HG03469 (cell line): ENCODE measurements around the gene HECW1.
"Not testable (repeated sequence)": the region's sequence is repeated elsewhere in the genome, so short reads cannot be mapped to it uniquely, and the experiment has no call there.

Experiments
- ATAC-seq: cut with Tn5 transposase; IDR thresholded peaks from one replicate; pipeline ENCODE4 v1.9.1; 2021; ENCODE audit warnings: mild to moderate bottlenecking, moderate library complexity, moderate number of reproducible peaks; ENCODE audit not compliant: unreplicated experiment

The HECW1 gene

GRCh38 chr7:43345696-43346095 lies 233.2 kb downstream of the HECW1 start:
- ATAC-seq, result not testable (repeated sequence)

DNA sequence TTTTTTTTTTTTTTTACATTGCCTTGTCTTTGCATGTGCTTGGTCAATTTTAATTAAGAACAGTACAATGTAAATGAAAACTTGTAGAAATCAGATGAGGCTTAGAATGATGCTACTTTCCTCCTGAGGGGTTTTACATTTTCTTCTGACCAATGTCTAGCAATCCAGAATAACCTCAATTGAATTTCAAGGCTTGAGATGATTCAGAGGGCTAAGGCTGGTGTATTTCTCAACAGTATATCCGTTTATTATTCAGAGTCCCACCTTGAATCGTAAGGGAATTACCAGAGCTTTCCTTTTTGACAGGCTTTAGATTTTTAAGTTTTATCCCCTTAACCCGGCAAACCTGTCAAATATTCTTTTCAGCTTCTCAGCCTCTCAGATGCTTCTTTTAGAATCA lies 239.2 kb downstream of the HECW1 start:
- no peak for ATAC-seq

- no peak for ATAC-seq
Observed at GRCh38 chr7:43353902-43354301, 241.5 kb downstream of the HECW1 start.

DNA sequence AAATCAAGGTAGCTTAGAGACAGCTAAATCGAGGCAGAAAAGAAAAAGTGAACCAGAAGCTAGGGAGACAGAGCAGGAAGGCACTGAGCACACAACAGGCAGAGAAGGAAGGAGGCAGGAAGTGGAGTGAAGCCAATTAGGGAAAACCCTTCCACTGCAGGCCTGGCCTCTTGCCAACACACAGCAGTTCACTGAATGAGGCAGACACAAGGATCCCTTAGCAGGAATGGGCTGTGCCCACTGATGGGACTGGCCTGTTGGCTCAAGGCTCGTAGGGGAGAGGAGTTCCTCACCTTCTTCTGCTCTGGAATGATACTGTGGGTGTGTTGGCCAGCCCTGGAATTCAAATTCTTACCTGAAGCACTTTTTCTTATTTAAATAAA lies 250.2 kb downstream of the HECW1 start:
- ATAC-seq, result no peak

DNA sequence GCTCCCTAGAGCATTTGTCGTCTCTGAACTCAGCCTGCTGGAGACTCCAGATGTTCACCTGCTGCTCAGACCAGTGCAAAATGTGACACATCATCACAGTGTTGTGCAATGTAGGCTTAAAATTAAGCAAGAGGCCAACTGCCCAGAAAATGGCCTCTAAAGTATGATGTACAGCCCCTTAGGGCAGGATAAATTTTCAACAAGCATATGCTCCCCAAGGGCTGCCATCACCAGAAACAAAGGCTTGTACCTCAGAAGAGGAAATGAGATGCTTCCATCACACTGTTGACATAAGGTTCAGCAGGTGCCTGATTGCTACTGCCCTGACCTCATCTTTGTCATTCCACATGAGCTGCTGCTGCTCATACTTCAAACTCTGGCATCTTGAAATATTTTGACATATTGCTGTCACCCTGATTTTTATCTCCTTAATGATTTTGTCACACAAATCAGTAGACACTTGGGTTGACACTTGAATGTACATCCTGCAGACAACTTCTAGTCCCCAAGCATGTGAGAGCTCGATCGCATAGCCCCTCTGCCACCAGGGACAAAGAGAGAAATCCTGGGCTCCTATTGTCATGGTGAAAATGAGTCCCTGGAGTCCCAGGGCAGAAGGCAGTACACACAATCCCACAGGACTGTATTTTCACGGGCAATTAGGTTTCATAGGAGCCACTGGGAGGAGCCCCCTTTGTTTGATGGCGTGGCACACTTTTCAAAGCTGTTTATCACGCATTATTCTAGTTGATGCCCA lies 250.8 kb downstream of the HECW1 start:
- ATAC-seq, result no peak

GRCh38 chr7:43364391-43364790 lies 251.9 kb downstream of the HECW1 start:
- no peak for ATAC-seq

DNA sequence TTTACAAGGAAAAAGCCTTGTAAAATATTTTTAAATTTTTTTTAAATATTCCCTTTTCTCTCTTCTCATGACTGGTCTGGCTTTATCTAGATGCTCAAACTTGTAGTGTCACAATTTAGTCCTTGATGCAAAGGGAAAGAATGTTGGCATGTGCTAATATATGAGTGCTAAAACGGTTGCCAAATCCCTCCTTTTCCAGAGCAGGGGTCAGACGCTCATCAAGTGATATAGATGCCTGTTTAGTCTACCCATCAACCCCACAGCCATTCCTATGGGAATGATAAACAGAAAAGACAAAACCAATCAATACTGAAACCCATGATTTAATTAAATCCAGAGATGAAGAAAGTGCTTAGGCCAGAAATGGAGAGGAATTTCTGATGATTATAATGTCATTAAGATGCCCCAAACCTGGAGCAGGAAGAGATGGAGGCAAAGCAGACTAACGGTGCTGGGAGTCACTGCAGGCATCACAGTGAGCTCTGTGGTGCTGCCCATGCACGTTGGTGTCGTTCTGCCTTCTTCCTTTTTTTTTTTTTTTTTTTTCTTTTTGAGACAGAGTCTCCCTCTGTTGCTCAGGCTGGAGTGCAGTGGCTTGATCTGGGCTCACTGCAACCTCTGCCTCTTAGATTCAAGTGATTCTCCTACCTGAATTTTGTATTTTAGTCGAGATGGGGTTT lies 260.4 kb downstream of the HECW1 start:
- no peak for ATAC-seq

DNA sequence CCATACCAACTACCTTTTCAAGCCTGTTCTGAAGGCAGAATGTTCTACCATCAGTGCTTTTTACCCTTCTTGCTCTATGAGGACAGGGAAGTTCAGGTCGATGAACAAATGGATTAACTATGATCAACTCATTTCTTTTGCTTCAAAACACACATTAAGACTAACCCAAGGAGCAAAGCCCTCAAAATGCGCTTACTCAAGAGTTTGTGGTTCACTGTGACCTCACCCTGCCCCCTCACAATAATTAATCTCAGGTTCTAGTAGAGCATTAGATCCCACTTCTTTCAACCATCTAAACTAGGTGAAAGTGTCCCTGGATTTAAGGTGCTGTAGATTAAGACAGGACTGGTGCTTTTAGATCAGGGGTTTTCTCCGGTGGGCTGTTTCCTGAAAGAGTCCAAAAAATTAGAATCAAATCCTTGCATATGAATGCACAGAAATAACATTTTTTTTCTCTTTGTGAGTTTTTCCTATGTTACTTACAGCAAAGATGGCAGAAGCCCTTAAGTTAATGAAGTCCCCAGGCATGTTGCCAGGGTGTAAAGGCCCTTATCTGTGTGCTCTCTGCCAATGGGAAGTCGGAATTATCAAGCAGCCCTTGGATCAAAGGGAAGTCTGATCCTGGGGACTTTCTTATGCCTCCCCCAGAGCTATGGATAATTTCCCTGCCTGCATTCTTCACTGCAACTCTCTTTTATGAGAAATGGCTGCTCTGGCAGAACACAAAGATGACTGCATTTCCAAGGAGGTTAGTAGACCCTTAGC lies 264.9 kb downstream of the HECW1 start:
- no peak for ATAC-seq

GRCh38 chr7:43379210-43379609 lies 266.8 kb downstream of the HECW1 start:
- ATAC-seq, result no peak

DNA sequence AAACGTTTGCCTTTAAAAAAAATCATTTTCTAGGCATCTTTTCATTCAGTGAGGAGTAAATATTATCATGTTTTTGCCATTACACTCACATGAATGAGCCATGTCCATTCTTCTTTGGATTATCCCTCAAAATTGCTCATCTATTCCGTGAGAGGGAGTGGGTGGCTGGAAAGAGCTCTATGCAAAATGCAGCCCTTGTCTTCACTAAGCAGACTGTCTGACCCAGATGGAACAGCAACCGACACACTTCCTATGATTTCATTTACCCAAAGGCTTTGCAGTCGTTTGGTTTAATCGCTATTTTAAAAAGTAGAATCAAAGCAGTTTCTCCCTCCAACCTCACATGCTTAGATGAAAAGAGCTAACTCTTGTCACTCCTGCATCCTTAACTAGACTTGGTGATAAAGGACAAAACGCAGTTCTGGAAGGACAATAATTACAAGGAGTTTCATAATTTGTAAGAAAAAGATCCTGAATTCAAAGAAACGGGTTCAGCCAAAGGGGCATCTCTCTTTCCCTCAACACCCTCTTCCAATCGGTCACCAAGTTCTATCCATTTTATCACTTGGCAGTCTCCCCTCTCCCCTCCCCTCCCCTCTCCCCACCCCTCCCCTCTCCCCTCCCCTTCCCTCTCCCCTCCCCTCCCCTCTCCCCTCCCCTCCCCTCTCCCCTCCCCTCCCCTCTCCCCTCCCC lies 272.3 kb downstream of the HECW1 start:
- ATAC-seq, result no peak

DNA sequence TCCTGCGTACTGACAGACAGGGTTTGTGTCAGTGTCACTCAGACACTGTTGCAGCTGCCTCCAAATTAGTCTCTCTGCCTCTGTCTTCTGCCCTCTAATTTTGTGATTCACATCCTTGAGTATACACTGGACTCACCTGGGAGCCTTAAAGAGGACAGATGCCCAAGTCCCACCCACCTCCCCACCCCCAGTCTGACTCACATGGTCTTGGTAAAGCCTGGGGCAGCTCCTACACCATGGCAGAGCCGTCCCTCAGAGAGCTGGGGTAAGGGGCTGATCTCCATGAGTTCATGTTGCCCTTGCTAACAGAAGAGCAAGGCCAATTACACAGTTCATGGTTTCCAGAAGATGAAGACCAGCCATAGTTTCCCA lies 272.8 kb downstream of the HECW1 start:
- ATAC-seq, result no peak

DNA sequence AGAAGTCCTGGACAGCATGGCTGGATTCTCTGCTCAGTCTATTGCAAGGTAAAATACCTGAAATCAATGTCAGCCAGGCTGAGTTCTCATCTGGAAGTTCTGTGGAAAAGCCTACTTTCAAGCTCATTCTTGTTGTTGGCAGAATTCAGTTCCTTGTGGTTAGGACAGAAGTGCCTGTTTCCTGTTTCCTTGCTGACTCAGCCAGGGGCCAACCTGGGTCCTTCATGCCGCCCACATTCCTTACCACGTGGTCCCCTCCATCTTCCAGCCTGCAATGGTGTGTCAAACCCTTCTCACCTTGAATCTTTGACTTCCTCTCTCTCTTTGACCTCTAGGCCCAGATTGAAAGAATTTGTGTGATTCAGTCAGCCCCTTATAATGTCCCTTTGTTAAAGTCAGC lies 273.4 kb downstream of the HECW1 start:
- ATAC-seq, result no peak

DNA sequence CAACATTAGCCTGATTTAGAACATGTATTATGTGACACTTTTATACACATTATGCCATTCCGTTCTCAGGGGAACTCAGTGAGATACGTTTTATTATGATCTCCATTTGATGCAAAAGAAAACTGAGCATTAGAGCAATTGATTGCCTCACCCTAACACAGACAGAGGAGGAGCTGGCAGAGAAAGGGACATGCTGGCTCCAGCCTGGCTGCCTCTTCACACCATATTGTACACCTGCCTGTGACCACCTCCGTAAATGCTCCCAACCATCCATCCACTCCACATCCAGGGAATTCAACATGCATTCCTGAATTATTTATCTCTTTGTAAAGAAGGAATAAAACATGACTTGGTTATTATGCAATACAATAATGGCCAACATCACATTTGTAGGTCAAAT lies 275.5 kb downstream of the HECW1 start:
- no peak for ATAC-seq

DNA sequence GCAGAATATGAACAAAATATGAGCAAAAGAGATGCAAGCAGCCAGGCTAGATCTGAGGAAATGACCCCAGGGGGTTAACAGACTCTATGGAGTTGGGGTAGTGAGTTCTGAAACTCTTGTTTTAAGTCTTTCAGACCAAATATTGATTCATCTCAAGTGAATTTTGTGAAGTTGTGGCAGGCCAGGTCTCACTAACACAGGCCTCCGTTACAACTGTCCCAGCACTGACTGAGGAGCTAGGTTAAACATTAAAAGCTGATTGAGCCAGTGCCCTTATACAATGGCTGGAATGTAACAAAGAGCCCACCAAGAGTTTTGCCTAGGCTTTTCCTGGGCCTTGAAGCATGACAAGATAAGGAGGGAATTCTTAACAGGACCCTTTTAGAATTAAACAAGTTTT lies 278.1 kb downstream of the HECW1 start:
- no peak for ATAC-seq

- no peak for ATAC-seq
Observed at GRCh38 chr7:43391518-43391917, 279.1 kb downstream of the HECW1 start.

DNA sequence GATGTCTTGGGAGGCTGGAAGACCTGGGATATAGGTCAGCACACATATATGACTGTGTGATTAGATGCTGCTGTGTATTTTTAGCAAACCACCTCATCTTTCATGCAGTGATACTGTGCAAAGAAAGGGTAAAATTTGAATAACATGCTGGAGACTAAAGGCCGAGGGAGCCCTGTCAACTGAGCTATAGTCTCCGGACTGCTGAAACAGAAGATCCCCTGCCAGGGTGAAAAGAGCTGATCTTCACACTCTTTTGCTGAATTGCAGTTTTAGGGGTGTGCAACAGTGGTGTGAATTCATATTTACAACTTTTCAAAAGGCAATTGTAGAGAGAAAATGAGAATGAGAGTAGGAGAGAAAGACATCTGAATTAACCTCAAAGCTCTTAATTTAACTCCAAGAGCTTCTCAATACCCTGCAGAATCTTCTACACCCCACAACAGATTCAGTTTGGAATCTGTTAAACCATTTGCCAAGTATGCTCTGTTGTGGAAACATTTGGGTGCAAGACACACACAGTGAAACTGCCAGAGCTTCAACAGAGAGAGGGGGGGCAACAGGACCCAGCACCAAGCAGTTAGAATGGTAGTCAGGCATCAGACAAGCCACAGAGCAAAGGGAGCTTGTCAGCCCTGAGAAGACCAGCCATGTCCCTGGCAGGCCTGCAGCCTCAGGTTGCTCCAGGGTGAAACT lies 280.3 kb downstream of the HECW1 start:
- no peak for ATAC-seq

- ATAC-seq, result no peak
Observed at GRCh38 chr7:43394441-43395130, 282.1 kb downstream of the HECW1 start.

- no peak for ATAC-seq
Observed at GRCh38 chr7:43395351-43395750, 282.9 kb downstream of the HECW1 start.

DNA sequence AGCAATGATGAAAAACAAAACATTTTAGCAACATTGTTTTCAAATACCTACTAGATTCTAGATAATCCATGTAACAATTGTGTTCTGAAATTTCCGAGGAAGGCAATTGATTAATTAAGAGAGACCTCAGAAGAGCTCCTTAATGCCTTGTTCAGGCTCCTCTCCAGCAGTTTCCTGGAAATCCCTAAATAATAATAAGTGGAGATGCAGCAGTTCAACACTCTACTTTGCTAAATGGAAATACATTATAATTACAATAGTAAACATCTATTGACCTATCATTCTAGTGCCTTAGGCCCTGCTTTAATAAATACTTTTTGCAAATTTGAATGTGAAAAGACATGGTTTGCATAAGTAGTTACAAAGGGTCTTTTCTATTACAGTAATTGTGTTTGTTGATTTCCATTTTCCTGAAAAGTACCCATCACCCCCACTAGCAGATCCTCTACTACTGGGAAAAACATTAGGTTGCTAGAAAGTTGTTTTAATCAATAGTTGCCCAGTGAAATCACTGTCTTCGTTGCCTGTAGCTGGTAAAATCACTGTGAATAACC lies 283.8 kb downstream of the HECW1 start:
- ATAC-seq, result no peak

GRCh38 chr7:43398831-43399230 lies 286.4 kb downstream of the HECW1 start:
- ATAC-seq, result no peak
